T-cell (primary cell): ENCODE data around the gene MAP1B. TPM values are rescaled to one million over a fixed set of nuclear protein-coding genes. Genes with fewer than 3 reads are reported as not detected.

Experiments used
- ATAC-seq, 4 experiments: fragments of 200-7000 bp in 3 of 4; fragments of 150-1000 bp in 1 of 4; cut with Tn5 transposase; replicated peaks in 1 of 4; 1 replicate in 3 of 4; 2 replicates in 1 of 4; pipeline ENCODE4 v1.10.0; 2021; ENCODE audit warnings: moderate library complexity in 3 of 4, mild to moderate bottlenecking in 2 of 4, moderate number of reproducible peaks in 1 of 4
- CTCF ChIA-PET, 2 donors: fragments of 300-600 bp; sonication (Branson Sonifier 250); formaldehyde crosslinking; loops; one replicate each; lab custom pipeline; 2022; ENCODE audit warnings: antibody characterized with exemption in 2 of 2; lab: Charles Lee
- POLR2A ChIA-PET, 2 donors: fragments of 300-600 bp; sonication (Branson Sonifier 250); formaldehyde crosslinking; loops; one replicate each; lab custom pipeline; 2022; ENCODE audit warnings: antibody characterized with exemption in 2 of 2; lab: Charles Lee
- DNase-seq, 35 experiments: peaks; one replicate each; pipeline versions ENCODE4 v3.0.0 to v3.0.0-alpha.2; 2013 to 2023
- H3K27ac ChIP-seq: one replicate; pipeline ENCODE4 v1.5.1; 2013; ENCODE audit warnings: low read length
- H3K27me3 ChIP-seq, 2 experiments: replicated peaks in 1 of 2; 1 replicate in 1 of 2; 2 replicates in 1 of 2; pipeline versions ENCODE4 v1.6.1 to v1.7.0; 2013; ENCODE audit warnings: low read length in 1 of 2, mixed read lengths in 1 of 2; ENCODE audit not compliant: control insufficient read depth in 2 of 2, insufficient read depth in 2 of 2; ENCODE audit errors: extremely low read depth in 1 of 2
- H3K36me3 ChIP-seq, 2 donors: 1 replicate in 1 of 2; 2 replicates in 1 of 2; pipeline versions ENCODE4 v1.6.1 to v1.7.0; 2013; ENCODE audit warnings: low read length in 1 of 2; ENCODE audit not compliant: control insufficient read depth in 2 of 2, insufficient read depth in 1 of 2; ENCODE audit errors: extremely low read depth in 1 of 2
- H3K4me1 ChIP-seq, 2 experiments: 1 replicate in 1 of 2; 2 replicates in 1 of 2; pipeline versions ENCODE4 v1.6.1 to v1.7.0; 2013; ENCODE audit warnings: low read length in 2 of 2, mixed read lengths in 1 of 2; ENCODE audit not compliant: insufficient read depth in 2 of 2, control insufficient read depth in 1 of 2; ENCODE audit errors: extremely low read depth in 1 of 2
- H3K4me3 ChIP-seq, 2 donors: 1 replicate in 1 of 2; 2 replicates in 1 of 2; pipeline versions ENCODE4 v1.5.1 to v1.7.0; 2013; ENCODE audit warnings: mild to moderate bottlenecking in 2 of 2, low read length in 1 of 2, moderate library complexity in 1 of 2; ENCODE audit not compliant: control insufficient read depth in 1 of 2; ENCODE audit errors: extremely low read depth in 1 of 2
- H3K9me3 ChIP-seq: 2 replicates; pipeline ENCODE4 v1.7.0; 2013
- H3K27ac Mint-ChIP-seq, 2 donors: one replicate each; pipeline ENCODE4 v1.8.0; 2020 to 2021; ENCODE audit warnings: mild to moderate bottlenecking in 2 of 2, mixed read lengths in 2 of 2
- H3K27me3 Mint-ChIP-seq, 2 donors: one replicate each; pipeline ENCODE4 v1.8.0; 2021 to 2022; ENCODE audit warnings: mixed read lengths in 2 of 2
- H3K36me3 Mint-ChIP-seq: one replicate; pipeline ENCODE4 v1.8.0; 2021; ENCODE audit warnings: mixed read lengths
- H3K4me1 Mint-ChIP-seq, 3 donors: one replicate each; pipeline ENCODE4 v1.8.0; 2020 to 2022; ENCODE audit warnings: mixed read lengths in 3 of 3, mild to moderate bottlenecking in 1 of 3
- H3K4me3 Mint-ChIP-seq, 3 donors: one replicate each; pipeline ENCODE4 v1.8.0; 2020 to 2022; ENCODE audit warnings: mild to moderate bottlenecking in 3 of 3, mixed read lengths in 3 of 3, moderate library complexity in 3 of 3
- H3K9me3 Mint-ChIP-seq, 3 donors: one replicate each; pipeline ENCODE4 v1.8.0; 2020 to 2022; ENCODE audit warnings: mixed read lengths in 3 of 3
- WGBS: methylation state at CpG from one replicate; pipeline ENCODE4 v1.1.5; 2013; ENCODE audit warnings: missing lambda C conversion rate; ENCODE audit not compliant: insufficient coverage; 5-methylcytosine and 5-hydroxymethylcytosine counted together
- total RNA-seq, 35 experiments: library from RNA in 6 of 35; stranded (reverse) in 6 of 35; fragments of 120-200 nt in 1 of 35; gene quantifications; one replicate each; pipeline versions ENCODE4 v1.2.1 to v1.2.4 and lab custom pipeline; 2013 to 2026

Gene MAP1B
- total RNA-seq, 5 donors from 2014 or later (not counting 1 experiment from before 2014, with no cell fraction given), result 0.33 to 0.98 (median 0.47) TPM; not detected in 2

GRCh38 chr5:72144762-72145161 lies 37.5 kb downstream of the MAP1B start:
- Histone ChIP-seq H3K9me3 (no peaks in the 10 kb centered on the region), H3K4me1 (no peaks in the 10 kb centered on the region), H3K27ac (no peak overlapping the region), H3K27me3 (peaks cover 0 to 4% of the 10 kb centered on the region in 2 experiments), H3K36me3 (no peaks in the 10 kb centered on the region), H3K4me3 (no peak overlapping the region)
- no peaks in the 10 kb centered on the region for H3K36me3 Mint-ChIP-seq
- ATAC-seq (no peak), DNase-seq (no peak)
- no peaks in the 10 kb centered on the region for H3K4me1 Mint-ChIP-seq
- ChIA-PET POLR2A (no interaction called here), CTCF (no interaction called here)
- peaks cover 18 to 33% of the 10 kb centered on the region in 2 donors for H3K27me3 Mint-ChIP-seq
- no CpG with 5 or more reads among the region's 2 CpGs for WGBS
- no peak overlapping the region for H3K4me3 Mint-ChIP-seq
- H3K27ac Mint-ChIP-seq, result no peak overlapping the region
- no peaks in the 10 kb centered on the region for H3K9me3 Mint-ChIP-seq

GRCh38 chr5:72145348-72145747 lies 38.1 kb downstream of the MAP1B start:
- Histone ChIP-seq H3K36me3 (no peaks in the 10 kb centered on the region), H3K9me3 (no peaks in the 10 kb centered on the region), H3K27me3 (peaks cover 0 to 4% of the 10 kb centered on the region in 2 experiments), H3K27ac (no peak overlapping the region), H3K4me3 (no peak overlapping the region), H3K4me1 (no peaks in the 10 kb centered on the region)
- ChIA-PET CTCF (no interaction called here), POLR2A (no interaction called here)
- Mint-ChIP-seq H3K36me3 (no peaks in the 10 kb centered on the region), H3K27ac (no peak overlapping the region), H3K4me3 (no peak overlapping the region), H3K4me1 (no peaks in the 10 kb centered on the region), H3K27me3 (peaks cover 16 to 30% of the 10 kb centered on the region in 2 donors), H3K9me3 (no peaks in the 10 kb centered on the region)
- DNase-seq (no peak), ATAC-seq (no peak)
- 29% methylated on average over 1 of the region's 1 CpG for WGBS

- no peak overlapping the region for H3K27ac ChIP-seq
- no peak overlapping the region for H3K4me3 Mint-ChIP-seq
- ATAC-seq (no peak), DNase-seq (no peak)
- WGBS, result 72% methylated on average over 2 of the region's 3 CpGs
- no peaks in the 10 kb centered on the region for H3K9me3 Mint-ChIP-seq
- H3K4me1 ChIP-seq, result no peaks in the 10 kb centered on the region
- no peaks in the 10 kb centered on the region for H3K36me3 Mint-ChIP-seq
- no peak overlapping the region for H3K27ac Mint-ChIP-seq
- ChIA-PET POLR2A (no interaction called here), CTCF (no interaction called here)
- no peaks in the 10 kb centered on the region for H3K9me3 ChIP-seq
- peaks cover 9 to 25% of the 10 kb centered on the region in 2 donors for H3K27me3 Mint-ChIP-seq
- no peaks in the 10 kb centered on the region for H3K36me3 ChIP-seq
- no peaks in the 10 kb centered on the region for H3K4me1 Mint-ChIP-seq
- peaks cover 0 to 4% of the 10 kb centered on the region in 2 experiments for H3K27me3 ChIP-seq
- H3K4me3 ChIP-seq, result no peak overlapping the region
Observed at GRCh38 chr5:72146056-72146455, 38.8 kb downstream of the MAP1B start.

- ATAC-seq (no peak), DNase-seq (no peak)
- Histone ChIP-seq H3K36me3 (no peaks in the 10 kb centered on the region), H3K9me3 (no peaks in the 10 kb centered on the region), H3K4me3 (no peak overlapping the region), H3K4me1 (no peaks in the 10 kb centered on the region), H3K27me3 (no peaks in the 10 kb centered on the region), H3K27ac (no peak overlapping the region)
- ChIA-PET CTCF (no interaction called here), POLR2A (no interaction called here)
- H3K4me3 Mint-ChIP-seq, result no peak overlapping the region
- no CpG with 5 or more reads among the region's 4 CpGs for WGBS
- H3K36me3 Mint-ChIP-seq, result no peaks in the 10 kb centered on the region
- peaks cover 4 to 14% of the 10 kb centered on the region in 2 donors for H3K27me3 Mint-ChIP-seq
- H3K4me1 Mint-ChIP-seq, result no peaks in the 10 kb centered on the region
- H3K9me3 Mint-ChIP-seq, result no peaks in the 10 kb centered on the region
- H3K27ac Mint-ChIP-seq, result no peak overlapping the region
Observed at GRCh38 chr5:72147569-72147968, 40.3 kb downstream of the MAP1B start.

GRCh38 chr5:72149742-72150141 lies 42.5 kb downstream of the MAP1B start:
- ChIA-PET CTCF (interaction anchor here in 1 of 2 donors (0.6 kb wide), 1 partner anchor 12 kb away, joined by 3 read pairs; no protein-coding TSS in a partner anchor), POLR2A (no interaction called here)
- H3K27ac Mint-ChIP-seq, result no peak overlapping the region

GRCh38 chr5:72151169-72151568 lies 43.9 kb downstream of the MAP1B start:
- H3K4me3 Mint-ChIP-seq, result no peak overlapping the region
- H3K9me3 ChIP-seq, result no peaks in the 10 kb centered on the region
- no peak for DNase-seq
- ChIA-PET POLR2A (no interaction called here), CTCF (no interaction called here)
- H3K4me1 ChIP-seq, result no peaks in the 10 kb centered on the region
- H3K36me3 ChIP-seq, result no peaks in the 10 kb centered on the region
- H3K9me3 Mint-ChIP-seq, result no peaks in the 10 kb centered on the region
- H3K27ac Mint-ChIP-seq, result no peak overlapping the region
- no peak overlapping the region for H3K4me3 ChIP-seq
- no peak overlapping the region for H3K27ac ChIP-seq
- no peaks in the 10 kb centered on the region for H3K27me3 ChIP-seq
- H3K36me3 Mint-ChIP-seq, result no peaks in the 10 kb centered on the region
- H3K27me3 Mint-ChIP-seq, result peaks cover 3 to 9% of the 10 kb centered on the region in 2 donors
- H3K4me1 Mint-ChIP-seq, result no peaks in the 10 kb centered on the region
- ATAC-seq, result no peak

More at GRCh38 chr5:72149742-72150141, 42.5 kb downstream of the MAP1B start:
- H3K4me1 Mint-ChIP-seq, result no peaks in the 10 kb centered on the region
- no peaks in the 10 kb centered on the region for H3K27me3 ChIP-seq
- H3K36me3 Mint-ChIP-seq, result no peaks in the 10 kb centered on the region
- no peak overlapping the region for H3K4me3 ChIP-seq
- H3K4me1 ChIP-seq, result no peaks in the 10 kb centered on the region
- H3K27me3 Mint-ChIP-seq, result peaks cover 0 to 6% of the 10 kb centered on the region in 2 donors
- H3K27ac ChIP-seq, result no peak overlapping the region
- H3K36me3 ChIP-seq, result no peaks in the 10 kb centered on the region
- no CpG with 5 or more reads among the region's 2 CpGs for WGBS
- no peak for DNase-seq
- H3K9me3 ChIP-seq, result no peaks in the 10 kb centered on the region
- H3K9me3 Mint-ChIP-seq, result no peaks in the 10 kb centered on the region
- no peak for ATAC-seq
- no peak overlapping the region for H3K4me3 Mint-ChIP-seq

GRCh38 chr5:72151646-72152045 lies 44.4 kb downstream of the MAP1B start:
- Histone ChIP-seq H3K36me3 (no peaks in the 10 kb centered on the region), H3K4me1 (no peaks in the 10 kb centered on the region), H3K27ac (no peak overlapping the region), H3K27me3 (no peaks in the 10 kb centered on the region), H3K9me3 (no peaks in the 10 kb centered on the region), H3K4me3 (no peak overlapping the region)
- ATAC-seq, result no peak
- H3K9me3 Mint-ChIP-seq, result no peaks in the 10 kb centered on the region
- ChIA-PET CTCF (no interaction called here), POLR2A (no interaction called here)
- H3K4me1 Mint-ChIP-seq, result no peaks in the 10 kb centered on the region
- H3K36me3 Mint-ChIP-seq, result no peaks in the 10 kb centered on the region
- H3K27me3 Mint-ChIP-seq, result peaks cover 3 to 11% of the 10 kb centered on the region in 2 donors
- DNase-seq, result no peak
- no CpG with 5 or more reads among the region's 1 CpG for WGBS
- H3K4me3 Mint-ChIP-seq, result no peak overlapping the region
- H3K27ac Mint-ChIP-seq, result no peak overlapping the region
